Urothelium cell line (cell line): Measurements from ENCODE around the gene VKORC1L1.
"Not testable (repeated sequence)": the region's sequence is repeated elsewhere in the genome, so short reads cannot be mapped to it uniquely, and the experiment has no call there.

ENCODE experiments used
- DNase-seq: peaks from one replicate; pipeline ENCODE4 v3.0.0; 2011; ENCODE audit warnings: low spot score, mixed read lengths
- FAIRE-seq: peaks from 2 replicates; lab custom pipeline; 2011; peaks lifted over from hg19 to GRCh38; lab: Jason Lieb, UNC

Gene VKORC1L1

GRCh38 chr7:65880242-65880641 lies 7.4 kb downstream of the VKORC1L1 start:
- not testable (repeated sequence) for DNase-seq, FAIRE-seq

- FAIRE-seq, DNase-seq: not testable (repeated sequence)
Observed at GRCh38 chr7:65884983-65885382, 12.1 kb downstream of the VKORC1L1 start.

GRCh38 chr7:65885533-65885932 lies 12.7 kb downstream of the VKORC1L1 start:
- not testable (repeated sequence) for FAIRE-seq, DNase-seq

- not testable (repeated sequence) for FAIRE-seq
Observed at GRCh38 chr7:65888434-65889156, 15.7 kb downstream of the VKORC1L1 start.

GRCh38 chr7:65889722-65890121 lies 16.8 kb downstream of the VKORC1L1 start:
- DNase-seq, FAIRE-seq: not testable (repeated sequence)

More at GRCh38 chr7:65888434-65889156, 15.7 kb downstream of the VKORC1L1 start:
- not testable (repeated sequence) for DNase-seq

GRCh38 chr7:65892161-65892560 lies 19.3 kb downstream of the VKORC1L1 start:
- DNase-seq (no peak), FAIRE-seq (no peak)

GRCh38 chr7:65892835-65893234 lies 20.0 kb downstream of the VKORC1L1 start:
- DNase-seq (no peak), FAIRE-seq (no peak)

- DNase-seq (no peak), FAIRE-seq (no peak)
Observed at GRCh38 chr7:65896279-65896870, 23.5 kb downstream of the VKORC1L1 start.

- DNase-seq, FAIRE-seq: not testable (repeated sequence)
Observed at GRCh38 chr7:65897289-65897688, 24.4 kb downstream of the VKORC1L1 start.

- DNase-seq, FAIRE-seq: not testable (repeated sequence)
Observed at GRCh38 chr7:65898677-65899447, 26.0 kb downstream of the VKORC1L1 start.

- DNase-seq (no peak), FAIRE-seq (no peak)
Observed at GRCh38 chr7:65902306-65902705, 29.4 kb downstream of the VKORC1L1 start.

- DNase-seq (no peak), FAIRE-seq (no peak)
Observed at GRCh38 chr7:65907501-65908198, 34.8 kb downstream of the VKORC1L1 start.

GRCh38 chr7:65910237-65910636 lies 37.4 kb downstream of the VKORC1L1 start:
- no peak for DNase-seq
- FAIRE-seq, result no peak

GRCh38 chr7:65912237-65912636 lies 39.4 kb downstream of the VKORC1L1 start:
- DNase-seq (no peak), FAIRE-seq (no peak)

- DNase-seq (no peak), FAIRE-seq (no peak)
Observed at GRCh38 chr7:65915921-65916657, 43.2 kb downstream of the VKORC1L1 start.

- FAIRE-seq (no peak), DNase-seq (no peak)
Observed at GRCh38 chr7:65923316-65923715, 50.4 kb downstream of the VKORC1L1 start.

- DNase-seq (no peak), FAIRE-seq (no peak)
Observed at GRCh38 chr7:65924193-65924592, 51.3 kb downstream of the VKORC1L1 start.

- FAIRE-seq (no peak), DNase-seq (no peak)
Observed at GRCh38 chr7:65925040-65925439, 52.2 kb downstream of the VKORC1L1 start.

- FAIRE-seq (no peak), DNase-seq (no peak)
Observed at GRCh38 chr7:65926588-65926987, 53.7 kb downstream of the VKORC1L1 start.
